ENCODE results near the gene CNTNAP2.
"Not testable (repeated sequence)": the region's sequence is repeated elsewhere in the genome, so short reads cannot be mapped to it uniquely, and the experiment has no call there.

CNTNAP2 gene

DNA sequence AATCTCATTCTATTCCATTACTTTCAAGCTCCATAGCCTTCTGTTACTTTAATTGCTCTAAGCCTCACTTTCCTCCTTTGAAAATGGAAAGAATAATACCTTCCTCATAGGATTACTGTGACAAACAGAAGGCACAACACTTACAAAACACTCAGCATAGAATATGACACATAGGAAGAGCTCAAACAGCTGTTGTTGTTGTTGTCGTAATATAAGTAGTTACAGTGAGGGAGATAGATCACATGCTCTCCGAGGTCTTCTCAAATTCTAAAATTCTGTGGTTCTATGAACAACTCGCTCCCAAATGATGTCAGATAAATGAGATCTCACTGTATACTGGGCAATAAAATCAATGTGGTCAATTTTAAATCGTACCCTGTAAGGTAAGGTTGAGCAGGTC lies 1424.7 kb downstream of the CNTNAP2 start:
- DNase-seq (ENCODE audit: low read depth in 2 of 2) = no peak

DNA sequence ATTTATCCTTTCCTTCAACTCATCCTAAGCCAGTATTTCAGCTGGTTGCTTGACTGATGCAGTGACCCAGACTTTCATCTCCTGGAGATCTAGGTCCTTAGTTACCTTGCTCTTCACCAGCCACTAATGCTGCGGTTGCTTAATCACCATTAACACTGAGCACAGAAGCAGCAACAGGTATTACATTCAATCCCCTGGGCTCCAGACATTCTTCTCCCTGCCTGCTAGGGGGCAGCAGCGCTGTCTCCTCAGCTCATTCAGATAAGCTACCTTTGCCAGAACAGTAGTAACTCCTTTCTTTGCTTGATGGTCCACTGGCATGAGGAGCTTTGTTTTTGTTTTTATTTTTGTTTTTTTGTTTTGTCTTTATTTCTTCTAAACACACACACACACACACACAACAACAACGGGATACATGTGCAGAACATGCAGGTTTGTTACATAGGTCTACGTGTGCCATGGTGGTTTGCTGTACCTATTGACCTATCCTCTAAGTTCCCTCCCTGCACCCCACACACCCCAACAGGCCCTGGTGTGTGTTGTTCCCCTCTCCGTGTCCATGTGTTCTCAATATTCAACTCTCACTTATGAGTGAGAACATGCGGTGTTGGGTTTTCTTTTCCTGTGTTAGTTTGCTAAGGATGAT lies 1430.8 kb downstream of the CNTNAP2 start:
- no peak for DNase-seq (ENCODE audit: low read depth in 2 of 2)

DNA sequence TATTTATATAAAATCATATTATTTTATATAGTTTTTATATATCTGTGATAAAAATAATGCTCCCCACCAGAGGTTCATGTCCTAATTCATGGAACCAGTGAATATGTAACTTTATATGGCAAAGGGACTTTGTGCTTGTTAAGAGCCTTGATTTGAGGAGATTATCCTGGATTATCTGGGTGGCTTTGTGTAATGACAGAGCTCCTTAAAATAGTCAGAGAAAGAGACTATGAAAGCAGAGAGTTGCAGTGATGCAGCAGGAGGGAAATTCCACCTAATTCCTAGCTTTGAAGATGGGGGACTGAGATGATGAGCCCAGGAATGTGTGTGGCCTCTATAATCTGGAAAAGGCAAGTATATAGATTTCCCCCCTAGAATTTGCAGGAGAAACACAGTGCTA lies 1439.7 kb downstream of the CNTNAP2 start:
- DNase-seq (ENCODE audit: low read depth in 2 of 2) = no peak

DNA sequence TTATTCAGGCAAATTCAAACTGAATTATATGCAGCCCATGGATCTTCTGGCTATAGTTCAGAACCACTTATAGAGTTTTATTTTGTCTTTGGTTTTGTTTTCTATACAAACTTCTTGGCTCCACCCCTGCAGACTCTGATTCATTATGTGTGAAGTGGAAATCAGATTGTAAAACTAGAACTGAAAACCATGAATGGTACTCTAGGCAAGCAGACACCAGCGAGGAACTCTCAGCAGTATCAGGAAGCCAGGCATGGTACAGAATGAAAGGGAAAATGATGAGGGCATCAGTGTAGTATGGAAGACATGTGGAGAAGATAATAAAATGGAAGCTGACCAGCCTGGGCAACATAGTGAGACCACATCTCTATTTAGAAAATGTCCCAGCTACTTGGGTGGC lies 1447.1 kb downstream of the CNTNAP2 start:
- no peak for DNase-seq (ENCODE audit: low read depth in 2 of 2)

DNA sequence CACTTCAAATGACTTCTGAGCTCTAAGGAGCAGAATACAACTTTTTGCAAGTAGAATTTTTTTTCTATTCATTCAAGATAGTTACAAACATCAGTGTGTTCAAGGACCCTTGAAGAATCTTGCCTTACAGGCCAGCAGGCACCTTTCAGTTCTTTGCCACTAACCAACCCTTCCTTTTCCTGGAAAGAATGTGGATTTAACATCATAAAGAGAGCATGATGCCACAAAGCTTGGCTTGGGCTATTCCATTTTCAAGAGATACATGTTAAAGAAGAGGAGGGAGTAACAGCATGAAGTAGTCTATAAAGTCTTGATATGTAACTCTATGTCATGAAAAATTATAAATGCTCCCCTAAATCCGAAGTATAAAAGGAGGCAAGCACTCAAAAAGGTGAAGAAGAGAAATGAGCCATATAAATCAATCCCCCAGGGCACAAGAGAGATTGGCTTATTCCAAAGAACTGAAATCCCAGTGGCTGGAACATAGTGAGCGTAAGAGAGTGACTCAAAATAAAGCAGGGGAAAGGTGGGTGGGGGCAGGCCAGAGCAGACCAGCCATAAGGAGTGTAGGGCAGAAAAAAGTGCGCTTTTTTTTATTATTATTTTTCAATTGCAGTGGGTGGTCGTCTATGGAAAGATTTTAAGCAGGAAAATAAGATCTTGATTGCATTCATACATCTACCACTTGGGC lies 1448.3 kb downstream of the CNTNAP2 start:
- no peak for DNase-seq (ENCODE audit: low read depth in 2 of 2)

DNA sequence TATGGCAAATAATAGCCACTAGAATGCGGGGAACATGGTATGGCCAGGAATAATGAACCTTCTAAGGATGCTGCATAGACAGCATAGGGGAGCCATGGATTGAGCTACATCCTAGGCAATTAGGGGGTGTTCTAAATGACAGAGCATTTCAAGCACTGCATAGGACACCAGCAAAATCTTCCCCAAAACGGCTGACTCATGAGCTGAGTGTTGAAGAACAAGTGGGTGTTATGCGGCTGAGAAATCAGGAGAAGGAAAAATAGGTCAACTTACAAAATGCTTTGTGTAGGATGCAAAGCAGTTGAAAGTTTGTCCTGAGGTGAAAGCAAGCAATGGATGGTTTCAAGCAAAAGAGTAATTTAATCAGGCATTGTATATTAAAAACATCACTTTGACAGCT lies 1450.4 kb downstream of the CNTNAP2 start:
- DNase-seq (ENCODE audit: low read depth in 2 of 2) = no peak

DNA sequence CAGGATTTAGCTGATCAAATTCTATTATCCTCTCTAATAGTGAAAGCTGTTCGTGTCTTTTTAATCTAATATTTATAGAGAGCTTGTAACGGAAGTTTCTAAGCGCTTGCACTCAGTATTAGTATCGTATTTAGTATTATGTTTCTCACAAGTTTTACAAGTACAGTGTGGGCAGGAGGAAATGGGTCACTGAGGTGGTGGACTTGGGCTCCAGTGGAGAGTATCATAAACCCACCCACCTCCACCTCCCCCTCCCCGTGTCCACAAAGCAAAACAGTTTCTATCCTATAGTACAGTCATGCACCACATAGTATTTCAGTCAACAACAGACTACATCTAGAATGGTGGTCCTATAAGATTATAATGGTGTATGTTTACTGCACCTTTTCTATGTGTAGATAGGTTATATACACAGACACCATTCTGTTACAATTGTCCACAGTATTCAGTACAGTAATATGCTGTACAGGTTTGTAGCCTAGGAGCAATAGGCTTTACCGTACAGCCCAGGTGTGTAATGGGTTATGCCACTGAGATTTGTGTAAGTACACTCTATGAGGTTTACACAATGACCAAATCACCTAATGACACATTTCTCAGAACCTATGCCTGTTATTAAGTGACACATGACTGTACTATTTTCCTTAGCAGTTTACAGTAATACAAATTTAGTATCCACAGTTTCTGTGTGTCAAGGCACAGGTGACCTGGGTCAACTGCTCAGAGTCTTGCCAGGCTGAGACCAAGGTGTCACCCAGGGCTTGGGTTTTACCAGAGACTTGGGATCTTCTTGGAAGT lies 1452.7 kb downstream of the CNTNAP2 start:
- no peak for DNase-seq (ENCODE audit: low read depth in 2 of 2)

DNA sequence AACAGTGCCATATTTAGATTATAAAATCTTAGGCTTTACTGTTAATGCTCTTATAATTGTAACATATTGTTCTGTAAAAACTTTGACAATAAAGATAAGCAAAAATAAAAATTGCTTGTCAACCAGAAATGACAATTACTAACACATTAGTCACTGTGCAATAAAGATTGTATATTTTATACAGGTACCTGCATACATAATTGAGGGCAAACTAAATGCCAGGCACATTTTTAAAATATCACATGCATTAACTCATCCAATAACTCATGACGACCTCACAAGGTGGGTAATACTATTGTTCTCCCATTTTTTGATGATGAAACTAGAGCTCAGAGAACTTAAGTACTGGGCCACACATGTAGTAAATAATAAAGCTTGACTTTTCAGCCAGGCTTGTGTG lies 1453.8 kb downstream of the CNTNAP2 start:
- no peak for DNase-seq (ENCODE audit: low read depth in 2 of 2)

DNA sequence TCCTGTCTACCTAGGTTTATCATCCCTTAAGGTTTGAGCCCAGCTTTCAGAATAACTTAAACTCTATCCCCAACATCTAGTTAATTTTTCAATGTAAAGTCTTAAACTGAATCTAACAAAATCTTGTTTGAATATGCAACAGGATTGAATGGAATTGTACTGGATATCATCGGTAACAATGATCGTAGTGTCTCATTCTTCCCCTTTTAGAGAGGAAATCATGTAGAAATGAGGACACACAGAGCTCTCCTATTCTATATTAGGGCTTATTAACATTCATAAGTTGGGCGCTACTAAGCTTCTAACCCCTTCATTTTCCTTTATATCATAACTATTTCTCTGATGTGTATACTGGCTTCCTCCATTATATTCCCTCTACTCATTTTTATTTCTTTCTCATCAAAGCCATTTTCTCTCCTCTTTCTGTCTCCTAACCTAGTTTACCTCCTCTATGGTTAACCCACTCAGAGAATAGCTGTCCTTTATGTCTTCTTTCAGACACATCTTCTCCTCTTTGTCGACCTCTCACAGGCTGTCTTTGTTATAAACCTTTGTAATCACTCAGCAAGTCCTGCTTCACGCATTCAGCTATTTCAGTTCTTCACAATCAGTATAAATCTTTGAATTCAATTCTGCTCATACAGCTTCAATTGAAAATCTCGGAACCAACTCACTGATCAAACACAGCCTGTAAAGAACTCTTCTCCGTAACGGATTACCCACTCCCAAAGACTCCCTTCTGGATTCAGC lies 1455.0 kb downstream of the CNTNAP2 start:
- no peak for DNase-seq (ENCODE audit: low read depth in 2 of 2)

DNA sequence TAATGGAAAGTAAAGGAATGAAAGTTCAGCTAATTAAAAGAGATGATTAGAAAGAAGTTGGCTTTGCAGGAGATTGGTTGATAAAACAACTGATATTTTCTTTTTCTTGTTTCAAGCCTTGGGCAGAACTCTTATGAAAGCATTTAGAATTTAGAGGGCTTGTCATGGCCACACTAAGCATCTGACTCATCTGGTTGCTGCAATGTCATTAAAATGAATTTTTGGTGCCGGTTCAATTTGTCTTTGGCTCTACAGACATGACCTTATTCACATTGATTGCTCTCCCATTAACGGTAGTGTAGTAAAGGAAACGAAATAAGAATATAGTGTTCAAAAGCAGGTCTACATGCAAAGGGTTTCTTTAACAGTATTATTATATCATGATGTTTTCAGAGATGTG lies 1461.6 kb downstream of the CNTNAP2 start:
- DNase-seq (ENCODE audit: low read depth in 2 of 2) = no peak

DNA sequence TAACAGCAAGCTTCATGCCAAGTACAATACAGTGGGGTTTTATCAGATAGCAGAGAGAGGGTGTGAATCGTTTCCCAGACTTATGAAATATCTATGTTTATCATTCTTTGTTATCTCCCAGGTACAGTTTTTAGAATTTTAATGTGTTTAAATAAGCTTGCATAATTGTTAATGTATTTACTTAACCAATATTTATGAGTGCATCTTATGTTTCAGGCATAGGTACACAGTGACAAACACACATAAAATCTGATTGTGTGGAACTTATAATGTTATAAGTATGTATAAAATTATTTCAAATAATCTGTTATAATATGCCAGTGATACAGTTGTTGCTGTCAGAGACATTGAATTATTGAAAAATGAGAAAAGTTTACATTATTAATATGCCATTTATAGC lies 1462.5 kb downstream of the CNTNAP2 start:
- no peak for DNase-seq (ENCODE audit: low read depth in 2 of 2)

DNA sequence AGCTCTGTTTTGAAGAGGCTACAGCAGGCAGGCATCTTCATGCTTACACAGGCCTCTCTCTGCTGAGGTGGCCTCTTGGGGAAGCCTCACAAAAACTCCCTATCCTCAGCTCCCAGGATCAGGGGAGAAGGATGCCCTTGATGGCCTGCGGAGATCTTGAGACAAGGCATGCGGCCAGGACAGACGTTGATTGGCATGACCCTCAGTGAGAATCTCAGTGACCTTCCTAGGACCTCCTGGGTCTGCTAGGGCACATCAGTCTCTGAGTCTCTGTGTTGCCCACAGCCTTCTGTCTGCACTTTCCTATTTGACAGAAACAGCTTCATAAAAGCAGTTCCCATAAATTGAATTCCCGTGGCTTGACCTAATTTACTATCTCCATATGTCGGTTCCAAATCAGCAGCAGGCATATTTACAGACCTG lies 1468.2 kb downstream of the CNTNAP2 start:
- DNase-seq (ENCODE audit: low read depth in 2 of 2) = no peak

DNA sequence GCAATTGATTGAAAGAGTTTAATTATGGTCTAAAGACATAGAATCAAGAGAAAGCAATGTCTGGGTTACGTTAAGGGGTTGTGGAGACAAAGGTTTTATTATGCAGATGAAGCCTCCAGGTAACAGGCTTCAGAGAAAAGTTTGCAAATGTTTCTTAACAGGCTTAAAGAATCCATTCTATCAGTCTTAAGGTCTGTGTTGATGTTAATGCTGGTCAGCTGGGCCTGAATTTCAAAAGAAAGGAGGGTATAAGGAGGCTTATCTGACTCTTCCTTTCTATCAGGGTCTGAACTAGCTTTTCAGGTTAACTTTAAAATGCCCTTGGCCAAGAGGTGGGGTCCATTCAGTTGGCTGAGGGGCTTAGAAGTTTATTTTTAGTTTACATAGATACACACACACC lies 1469.5 kb downstream of the CNTNAP2 start:
- DNase-seq (ENCODE audit: low read depth in 2 of 2) = no peak

DNA sequence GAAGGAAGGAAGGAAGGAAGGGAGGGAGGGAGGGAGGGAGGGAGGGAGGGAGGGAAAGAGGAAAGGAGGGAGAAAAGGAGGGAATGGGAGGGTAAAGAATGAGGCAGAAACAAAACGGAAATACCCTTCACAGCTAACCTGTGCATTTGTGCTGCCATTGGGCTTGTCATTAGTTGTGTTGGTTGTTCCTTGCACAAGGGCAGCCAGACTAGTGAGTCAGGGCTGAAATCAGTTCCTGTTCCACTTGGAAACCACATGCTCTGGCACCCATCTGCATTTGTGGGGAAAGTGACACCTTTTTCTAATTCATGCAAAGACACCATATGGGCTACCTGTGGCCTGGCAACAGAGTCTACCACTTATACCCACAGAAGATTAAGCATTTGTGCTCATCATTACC lies 1469.9 kb downstream of the CNTNAP2 start:
- DNase-seq (ENCODE audit: low read depth in 2 of 2) = no peak

DNA sequence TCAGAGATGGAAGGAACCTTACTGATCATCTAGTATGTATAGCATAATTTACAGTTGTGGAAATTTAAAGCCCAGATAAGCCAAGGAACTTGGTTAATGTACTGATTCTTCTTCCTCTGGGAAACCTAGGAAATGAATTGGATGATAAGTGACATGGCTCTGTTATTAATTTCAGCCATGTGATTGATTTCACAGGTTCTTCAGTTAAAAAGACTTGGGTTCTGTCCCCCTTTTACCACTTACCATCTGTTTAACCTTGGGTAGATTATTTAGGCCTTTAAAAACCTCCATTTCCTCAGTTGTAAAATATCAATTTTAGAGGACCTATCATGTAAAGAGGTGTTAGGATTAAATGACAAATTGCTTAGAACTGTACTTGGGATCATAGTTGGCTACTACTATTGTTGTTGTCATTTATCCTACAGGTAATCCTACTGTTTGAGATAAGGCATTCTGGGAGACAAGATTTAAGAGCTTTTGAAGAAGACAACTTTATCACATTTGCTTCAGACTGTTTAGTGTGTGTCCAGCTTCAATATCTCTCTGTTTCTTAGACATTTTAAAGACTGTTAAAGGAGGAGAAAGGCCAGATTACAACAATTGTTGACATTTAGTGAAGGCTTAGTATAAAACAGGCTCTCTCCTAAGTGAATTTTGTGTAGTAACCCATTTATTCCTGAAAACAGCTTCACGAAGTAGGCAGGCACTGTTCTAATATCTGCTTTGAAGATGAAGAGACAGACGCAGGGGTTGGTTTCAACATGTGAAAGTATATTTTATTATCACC lies 1476.9 kb downstream of the CNTNAP2 start:
- no peak for DNase-seq (ENCODE audit: low read depth in 2 of 2)

DNA sequence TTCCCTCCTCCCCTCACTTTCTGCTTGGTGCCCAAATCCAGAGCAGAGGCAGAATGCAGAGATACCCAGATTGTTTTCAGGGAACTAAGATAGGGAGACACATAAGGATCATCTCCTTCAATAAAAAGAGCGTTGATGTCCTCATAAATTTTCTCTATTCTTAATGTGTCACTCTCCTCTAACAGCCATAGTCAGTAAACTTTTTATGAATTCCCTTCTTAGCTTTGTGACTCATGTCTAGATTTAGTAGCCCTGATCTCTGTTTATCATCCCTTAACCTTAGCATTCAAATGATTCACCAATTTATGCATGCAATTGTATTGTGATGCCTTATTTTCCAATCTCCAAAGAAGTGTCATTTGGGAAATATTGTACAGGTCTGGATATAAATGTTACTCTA lies 1478.4 kb downstream of the CNTNAP2 start:
- DNase-seq (ENCODE audit: low read depth in 2 of 2) = no peak

DNA sequence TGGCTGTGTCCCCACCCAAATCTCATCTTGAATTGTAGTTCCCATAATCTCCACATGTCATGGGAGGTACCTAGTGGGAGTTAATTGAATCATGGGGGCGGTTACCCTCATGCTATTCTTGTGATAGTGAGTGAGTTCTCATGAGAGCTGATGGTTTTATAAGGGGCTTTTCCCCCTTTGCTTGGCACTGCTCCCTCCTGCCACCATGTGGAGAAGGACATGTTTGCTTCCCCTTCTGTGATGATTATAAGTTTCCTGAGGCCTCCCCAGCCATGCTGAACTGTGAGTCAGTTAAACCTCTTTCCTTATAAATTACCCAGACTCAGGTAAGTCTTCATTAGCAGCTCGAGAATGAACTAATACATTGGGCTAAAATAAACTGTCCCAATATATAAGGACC lies 1482.1 kb downstream of the CNTNAP2 start:
- DNase-seq (ENCODE audit: low read depth in 2 of 2) = not testable (repeated sequence)

DNA sequence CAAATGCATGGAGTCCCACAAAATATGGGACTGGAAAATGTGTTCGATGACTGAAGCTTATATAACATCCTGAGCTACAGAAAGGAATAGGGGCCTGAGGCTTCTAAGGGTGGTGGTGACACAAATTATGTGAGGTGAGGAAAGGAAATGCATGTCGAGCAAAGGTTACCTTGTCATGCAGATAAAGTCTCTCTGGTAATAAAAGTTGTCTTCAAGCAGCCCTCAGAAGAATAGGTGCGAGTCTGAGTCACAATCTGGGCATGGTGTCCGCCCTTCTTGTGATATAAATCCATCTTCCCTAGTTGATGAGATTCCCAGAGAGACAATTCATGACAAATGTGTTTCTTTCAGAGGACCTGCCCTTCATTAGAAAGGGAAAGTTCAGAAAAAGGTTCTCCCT lies 1488.7 kb downstream of the CNTNAP2 start:
- no peak for DNase-seq (ENCODE audit: low read depth in 2 of 2)

DNA sequence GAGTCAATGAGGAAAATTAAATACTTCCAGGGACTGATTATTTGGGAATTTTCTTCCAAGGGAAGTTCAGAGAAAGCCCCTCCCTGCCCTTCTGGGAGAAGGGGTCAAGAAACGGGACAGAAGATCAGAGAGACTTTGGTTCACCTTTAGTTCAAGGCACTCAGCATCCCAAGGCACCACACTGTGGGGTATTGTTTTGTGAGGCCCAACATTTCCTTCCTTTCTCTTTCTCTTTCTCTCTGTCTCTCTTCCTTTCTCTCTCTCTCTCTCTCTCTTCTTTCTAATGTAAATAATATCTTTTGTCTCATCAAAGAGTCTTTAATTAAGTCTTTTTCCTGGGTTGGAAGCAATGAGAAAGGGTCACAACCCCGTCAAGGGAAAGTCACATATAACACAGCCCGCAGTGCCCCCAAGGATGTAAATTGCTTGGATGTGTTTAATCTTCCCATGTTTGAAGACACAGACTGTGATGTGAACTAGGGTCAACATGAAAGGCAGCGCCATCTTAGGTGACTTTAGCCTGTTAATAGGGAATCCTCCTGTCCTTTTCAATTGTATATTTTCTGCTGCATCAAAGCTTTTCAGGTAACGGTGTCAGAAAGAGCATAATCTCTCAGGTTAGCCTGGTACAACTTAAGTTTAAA lies 1490.7 kb downstream of the CNTNAP2 start:
- DNase-seq (ENCODE audit: low read depth in 2 of 2) = no peak

DNA sequence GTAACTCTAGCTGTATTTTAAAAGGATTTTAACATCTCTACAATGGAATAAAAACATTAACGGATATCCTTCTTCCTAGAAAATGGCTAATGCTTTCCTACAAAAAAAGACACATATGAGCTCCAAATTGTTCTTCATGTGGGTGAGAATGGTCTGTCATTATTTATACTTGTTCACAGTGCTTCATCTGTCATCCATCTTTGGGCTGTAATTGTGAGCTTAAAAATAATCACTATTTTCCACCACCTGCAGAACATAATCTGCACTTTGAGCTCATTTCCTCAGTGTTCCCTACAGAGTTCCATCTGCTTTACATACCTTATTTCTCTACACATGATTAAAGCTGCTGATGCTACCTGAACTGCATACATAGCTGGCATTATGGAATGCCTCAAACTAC lies 1494.8 kb downstream of the CNTNAP2 start:
- no peak for DNase-seq (ENCODE audit: low read depth in 2 of 2)

DNA sequence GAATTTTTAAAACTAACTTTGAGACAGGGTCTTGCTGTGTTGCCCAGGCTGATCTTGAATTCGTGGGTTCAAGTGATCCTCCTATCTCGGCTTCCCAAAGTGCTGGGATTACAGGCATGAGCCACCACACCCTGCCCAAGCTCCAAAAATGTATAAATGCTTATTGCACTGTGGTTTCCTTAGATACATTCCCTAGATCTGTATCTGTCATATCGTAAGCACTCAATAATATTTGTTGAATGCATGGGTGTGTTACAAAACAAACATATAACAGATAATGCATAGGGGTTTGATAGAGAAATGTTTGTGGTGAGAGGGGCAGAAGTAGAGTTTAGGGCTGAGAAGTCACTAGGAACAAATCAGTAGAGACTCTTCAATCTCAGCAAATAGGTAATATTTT lies 1518.7 kb downstream of the CNTNAP2 start:
- no peak for DNase-seq (ENCODE audit: low read depth in 2 of 2)

All from activated CD4-positive, alpha-beta T cell treated with anti-CD3 and anti-CD28 coated beads for 24 hours (primary cell).